Measurements from ENCODE around the gene ETNPPL. TPM values are rescaled to one million over a fixed set of nuclear protein-coding genes. Genes with fewer than 3 reads are reported as not detected.

The ETNPPL gene
- polyA plus RNA-seq, 1 experiment: not detected

- H3K36me3 ChIP-seq (ENCODE audit: control insufficient read depth, insufficient read depth, low read length): no peaks in the 10 kb centered on the region
- no peaks in the 10 kb centered on the region for H3K27me3 ChIP-seq (ENCODE audit: control insufficient read depth, insufficient read depth, low read length)
- DNase-seq (ENCODE audit: low read depth): no peak
- CTCF ChIA-PET: no interaction called here
- TF ChIP-seq CTCF (IDR thresholded peaks at IDR 0.05; ENCODE audit: insufficient read depth, low read depth, low read length): no peak
- no peak overlapping the region for H3K4me3 ChIP-seq (ENCODE audit: low read depth, low read length)
- POLR2A ChIA-PET: no interaction called here
Measured at GRCh38 chr4:108777388-108777787, 14.5 kb upstream of the ETNPPL start.

GRCh38 chr4:108775921-108776320 is 13.1 kb upstream of the ETNPPL start:
- no peak for DNase-seq (ENCODE audit: low read depth)
- no peak for TF ChIP-seq CTCF (IDR thresholded peaks at IDR 0.05; ENCODE audit: insufficient read depth, low read depth, low read length)
- H3K4me3 ChIP-seq (ENCODE audit: low read depth, low read length): no peak overlapping the region
- ChIA-PET CTCF (no interaction called here), POLR2A (no interaction called here)
- no peaks in the 10 kb centered on the region for H3K27me3 ChIP-seq (ENCODE audit: control insufficient read depth, insufficient read depth, low read length)
- H3K36me3 ChIP-seq (ENCODE audit: control insufficient read depth, insufficient read depth, low read length): no peaks in the 10 kb centered on the region

GRCh38 chr4:108774809-108775530 is 12.1 kb upstream of the ETNPPL start:
- Histone ChIP-seq H3K27me3 (ENCODE audit: control insufficient read depth, insufficient read depth, low read length) (no peaks in the 10 kb centered on the region), H3K4me3 (ENCODE audit: low read depth, low read length) (no peak overlapping the region), H3K36me3 (ENCODE audit: control insufficient read depth, insufficient read depth, low read length) (no peaks in the 10 kb centered on the region)
- DNase-seq (ENCODE audit: low read depth): no peak
- no peak for TF ChIP-seq CTCF (IDR thresholded peaks at IDR 0.05; ENCODE audit: insufficient read depth, low read depth, low read length)
- ChIA-PET CTCF (no interaction called here), POLR2A (no interaction called here)

DNA sequence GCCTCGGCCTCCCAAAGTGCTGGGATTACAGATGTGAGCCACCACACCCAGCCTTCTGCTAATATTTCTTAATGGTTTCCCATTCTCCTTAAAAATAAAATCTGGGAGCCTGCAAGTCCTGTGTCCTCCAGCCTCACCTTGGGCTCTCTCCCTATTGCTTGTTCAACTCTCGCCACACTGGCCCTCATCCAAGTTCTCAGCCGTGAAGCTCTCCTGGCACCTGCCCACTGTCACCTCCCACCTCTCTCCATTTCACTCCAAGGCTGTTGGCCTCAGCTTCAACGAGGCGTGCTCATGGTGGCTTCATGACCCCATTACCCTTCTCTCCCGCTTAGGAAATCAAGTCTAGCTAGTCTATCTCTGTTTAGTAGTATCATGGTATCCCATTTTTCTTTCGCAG is 9.5 kb upstream of the ETNPPL start:
- ChIA-PET POLR2A (no interaction called here), CTCF (no interaction called here)
- Histone ChIP-seq H3K36me3 (ENCODE audit: control insufficient read depth, insufficient read depth, low read length) (no peaks in the 10 kb centered on the region), H3K4me3 (ENCODE audit: low read depth, low read length) (no peak overlapping the region), H3K27me3 (ENCODE audit: control insufficient read depth, insufficient read depth, low read length) (no peaks in the 10 kb centered on the region)
- TF ChIP-seq CTCF (IDR thresholded peaks at IDR 0.05; ENCODE audit: insufficient read depth, low read depth, low read length): no peak
- DNase-seq (ENCODE audit: low read depth): no peak

DNA sequence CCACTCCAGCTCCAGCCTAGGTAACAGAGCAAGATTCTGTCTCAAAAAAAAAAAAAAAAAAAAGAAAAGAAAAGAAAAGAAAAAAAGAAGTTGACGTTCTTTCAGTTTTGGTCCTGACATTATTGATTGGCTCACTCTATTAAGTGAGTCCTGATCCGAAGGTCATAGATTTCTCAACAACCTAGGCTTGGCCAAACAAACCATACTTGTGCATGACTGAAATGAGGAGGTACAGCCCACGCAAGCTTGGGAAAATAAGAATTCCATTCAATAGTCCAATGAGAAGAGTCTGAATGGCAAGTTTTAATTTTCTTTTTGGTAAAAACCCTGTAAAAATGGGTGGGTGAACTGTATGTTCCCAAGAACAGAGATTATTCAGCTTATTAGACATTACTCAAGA is 3.2 kb upstream of the ETNPPL start:
- ChIA-PET POLR2A (no interaction called here), CTCF (interaction anchor here (1.3 kb wide), 1 partner anchor 738 kb away, joined by 3 read pairs; no protein-coding TSS in a partner anchor)
- DNase-seq (ENCODE audit: low read depth): no peak
- Histone ChIP-seq H3K4me3 (ENCODE audit: low read depth, low read length) (no peak overlapping the region), H3K27me3 (ENCODE audit: control insufficient read depth, insufficient read depth, low read length) (peaks cover 14% of the 10 kb centered on the region), H3K36me3 (ENCODE audit: control insufficient read depth, insufficient read depth, low read length) (no peaks in the 10 kb centered on the region)
- TF ChIP-seq CTCF (IDR thresholded peaks at IDR 0.05; ENCODE audit: insufficient read depth, low read depth, low read length): no peak
